Thyroid gland (tissue), 4 donors: ENCODE results near the gene SMPD1. TPM values are rescaled to one million over a fixed set of nuclear protein-coding genes. Genes with fewer than 3 reads are reported as not detected.
A peak's percentile ranks its signal among the peaks of the same experiment; 100 is the strongest.

Experiments
- DNase-seq, 2 donors: peaks; one replicate each; pipeline ENCODE4 v3.0.0-alpha.2; 2019
- H3K27ac ChIP-seq, 3 donors: fragments of 200-600 bp; sonication (generic); 1 replicate in 2 of 3; 2 replicates in 1 of 3; pipeline ENCODE4 v1.5.1; 2016 to 2019; ENCODE audit warnings: mild to moderate bottlenecking in 1 of 3, moderate library complexity in 1 of 3
- H3K27me3 ChIP-seq: fragments of 200-600 bp; sonication (generic); one replicate; pipeline ENCODE4 v1.5.1; 2019
- H3K36me3 ChIP-seq, 2 donors: fragments of 200-600 bp; sonication (generic); one replicate each; pipeline ENCODE4 v1.5.1; 2016 to 2019
- H3K4me1 ChIP-seq, 2 donors: fragments of 200-600 bp; sonication (generic); one replicate each; pipeline ENCODE4 v1.5.1; 2017 to 2019
- H3K4me3 ChIP-seq, 3 donors: fragments of 200-600 bp; sonication (generic); replicated peaks in 1 of 3; 1 replicate in 2 of 3; 2 replicates in 1 of 3; pipeline ENCODE4 v1.5.1; 2016; ENCODE audit warnings: mild to moderate bottlenecking in 1 of 3
- H3K9me3 ChIP-seq: fragments of 200-600 bp; sonication (generic); one replicate; pipeline ENCODE4 v1.5.1; 2017
- POLR2A ChIP-seq, 2 donors: fragments of 450-650 bp; IDR thresholded peaks; one replicate each; pipeline ENCODE4 v1.6.1; 2017; ENCODE audit warnings: antibody characterized with exemption in 2 of 2, mild to moderate bottlenecking in 2 of 2, moderate library complexity in 1 of 2
- WGBS, 2 donors: methylation state at CpG; one replicate each; pipeline ENCODE4 v1.1.5; 2017; 5-methylcytosine and 5-hydroxymethylcytosine counted together
- intact Hi-C: fragments of 100-400 bp; cut with DNase I; formaldehyde crosslinking; loops from one replicate; pipeline ENCODE4 v1.15.1; 2023
- total RNA-seq, 4 donors: library from RNA; depleted of rRNA; stranded (reverse); fragments of >200 nt; gene quantifications; one replicate each; pipeline ENCODE4 v1.2.3, GENCODE V29; 2016
- TF ChIP-seq, protein P1 (sequence below), 6 experiments: fragments of 200-600 bp in 3 of 6; fragments of 450-650 bp in 3 of 6; sonication (generic) in 3 of 6; IDR thresholded peaks; one replicate each; pipeline ENCODE4 v1.5.1; 2016 to 2019; ENCODE audit warnings: antibody characterized with exemption in 6 of 6, mild to moderate bottlenecking in 2 of 6, inconsistent platforms in 1 of 6, moderate library complexity in 1 of 6

The SMPD1 gene
- total RNA-seq, 4 donors from 2014 or later, result 39.6 to 82.4 (median 57.6) TPM

DNA sequence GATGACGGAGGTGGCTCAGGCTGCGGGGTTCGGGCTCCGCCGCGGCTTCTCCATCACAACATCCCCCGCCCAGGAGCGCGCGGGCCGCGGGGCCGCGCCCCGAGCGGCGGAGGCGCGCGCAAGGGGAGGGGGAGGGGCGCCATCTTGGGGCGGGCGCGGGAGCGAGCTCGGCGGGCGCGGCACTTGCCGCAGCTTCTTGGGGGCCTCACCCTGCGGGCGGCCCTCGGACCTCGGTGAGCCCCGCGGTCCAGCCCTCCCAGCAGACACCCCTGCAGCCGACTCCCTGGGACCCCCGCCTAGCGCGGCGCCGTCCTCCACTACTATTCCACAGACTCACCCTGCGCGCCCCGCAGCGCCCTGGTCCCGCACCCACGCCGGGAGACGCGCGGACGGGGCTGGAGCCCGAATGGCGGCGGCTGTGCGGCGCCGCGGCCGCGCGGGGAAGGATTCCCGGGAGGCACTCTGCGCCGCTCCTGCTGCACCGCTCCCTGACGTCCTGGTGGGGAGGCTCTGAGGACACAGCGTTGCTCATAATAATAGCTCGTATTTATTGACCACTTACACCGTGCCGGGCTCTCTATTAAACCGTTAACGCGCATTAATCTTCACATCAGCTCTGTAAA, 28.8 kb downstream of the SMPD1 start, which contains the start of gene APBB1:
TSS of gene APBB1 (minus strand) at position 86 of the 623 bp plus-strand sequence. CDS start 7,747 bp downstream, outside the sequence.
- TF ChIP-seq, protein P1, sequence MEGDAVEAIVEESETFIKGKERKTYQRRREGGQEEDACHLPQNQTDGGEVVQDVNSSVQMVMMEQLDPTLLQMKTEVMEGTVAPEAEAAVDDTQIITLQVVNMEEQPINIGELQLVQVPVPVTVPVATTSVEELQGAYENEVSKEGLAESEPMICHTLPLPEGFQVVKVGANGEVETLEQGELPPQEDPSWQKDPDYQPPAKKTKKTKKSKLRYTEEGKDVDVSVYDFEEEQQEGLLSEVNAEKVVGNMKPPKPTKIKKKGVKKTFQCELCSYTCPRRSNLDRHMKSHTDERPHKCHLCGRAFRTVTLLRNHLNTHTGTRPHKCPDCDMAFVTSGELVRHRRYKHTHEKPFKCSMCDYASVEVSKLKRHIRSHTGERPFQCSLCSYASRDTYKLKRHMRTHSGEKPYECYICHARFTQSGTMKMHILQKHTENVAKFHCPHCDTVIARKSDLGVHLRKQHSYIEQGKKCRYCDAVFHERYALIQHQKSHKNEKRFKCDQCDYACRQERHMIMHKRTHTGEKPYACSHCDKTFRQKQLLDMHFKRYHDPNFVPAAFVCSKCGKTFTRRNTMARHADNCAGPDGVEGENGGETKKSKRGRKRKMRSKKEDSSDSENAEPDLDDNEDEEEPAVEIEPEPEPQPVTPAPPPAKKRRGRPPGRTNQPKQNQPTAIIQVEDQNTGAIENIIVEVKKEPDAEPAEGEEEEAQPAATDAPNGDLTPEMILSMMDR (IDR thresholded peaks at IDR 0.05), result peak in 2 of 6 experiments; percentile 9 to 32
- TF ChIP-seq POLR2A (IDR thresholded peaks at IDR 0.05), result peak in 1 of 2 donors; percentile 54
- peak within 1 kb of the TSS; percentile 72 to 87 (median 86) for H3K27ac ChIP-seq
- WGBS, 2 donors, result 0% methylated on average over 11 to 21 of the region's 75 CpGs
- H3K4me3 ChIP-seq, result peak within 1 kb of the TSS; percentile 64 to 88 (median 74)
- DNase-seq, result peak; percentile 52 to 58
- no peaks in the 10 kb centered on the region for H3K36me3 ChIP-seq
- peaks cover 4 to 7% of the 10 kb centered on the region in 2 donors for H3K4me1 ChIP-seq
- no peaks in the 10 kb centered on the region for H3K27me3 ChIP-seq
- intact Hi-C loops, result no loop called here
- H3K9me3 ChIP-seq, result no peaks in the 10 kb centered on the region

DNA sequence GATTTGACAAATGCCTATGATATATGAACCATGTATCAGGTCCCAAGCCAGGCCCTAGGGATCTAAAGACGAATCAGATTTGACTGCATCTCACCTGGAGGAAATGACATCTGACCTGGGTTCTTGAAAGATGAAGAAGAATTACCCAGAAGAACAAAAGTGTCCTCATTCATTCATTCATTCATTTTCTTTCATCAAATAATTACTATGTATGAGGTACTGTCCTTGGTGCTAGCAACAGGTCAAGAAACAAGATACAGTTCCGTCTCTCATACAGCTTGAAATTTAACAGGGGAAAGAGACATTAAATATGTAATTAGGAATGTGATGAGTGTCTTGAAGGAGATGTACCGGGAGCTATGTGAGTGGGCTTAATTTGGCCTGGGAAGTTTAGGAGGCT, 30.4 kb downstream of the SMPD1 start:
- Histone ChIP-seq H3K4me3 (no peak overlapping the region), H3K36me3 (no peaks in the 10 kb centered on the region), H3K27me3 (no peaks in the 10 kb centered on the region), H3K4me1 (peaks cover 4 to 7% of the 10 kb centered on the region in 2 donors), H3K27ac (no peak overlapping the region), H3K9me3 (no peaks in the 10 kb centered on the region)
- WGBS, 2 donors, result 92 to 98% methylated on average over 3 of the region's 3 CpGs
- no peak for DNase-seq
- TF ChIP-seq, protein P1 (IDR thresholded peaks at IDR 0.05), result no peak
- no peak for TF ChIP-seq POLR2A (IDR thresholded peaks at IDR 0.05)
- intact Hi-C loops, result no loop called here

DNA sequence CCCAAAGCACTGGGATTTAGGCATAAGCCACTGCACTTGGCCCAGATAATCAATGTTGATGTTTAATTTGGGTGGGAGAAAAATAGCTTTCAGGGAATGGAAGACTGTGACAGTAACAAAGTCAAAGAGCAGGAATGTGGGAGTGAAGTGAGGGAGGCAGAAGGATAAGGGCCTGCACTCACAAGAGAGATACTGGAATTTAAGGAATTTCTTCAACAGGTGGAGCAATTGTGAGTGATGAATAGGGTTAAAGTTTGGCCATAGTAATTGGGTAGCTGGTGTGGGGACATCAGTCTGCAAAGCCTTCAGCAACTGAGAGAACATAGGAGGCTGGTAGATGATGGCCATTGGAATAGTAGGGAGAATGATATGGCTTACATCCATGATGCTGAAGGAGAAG, 37.2 kb downstream of the SMPD1 start:
- H3K27ac ChIP-seq, result no peak overlapping the region
- TF ChIP-seq POLR2A (IDR thresholded peaks at IDR 0.05), result no peak
- TF ChIP-seq, protein P1 (IDR thresholded peaks at IDR 0.05), result no peak

DNA sequence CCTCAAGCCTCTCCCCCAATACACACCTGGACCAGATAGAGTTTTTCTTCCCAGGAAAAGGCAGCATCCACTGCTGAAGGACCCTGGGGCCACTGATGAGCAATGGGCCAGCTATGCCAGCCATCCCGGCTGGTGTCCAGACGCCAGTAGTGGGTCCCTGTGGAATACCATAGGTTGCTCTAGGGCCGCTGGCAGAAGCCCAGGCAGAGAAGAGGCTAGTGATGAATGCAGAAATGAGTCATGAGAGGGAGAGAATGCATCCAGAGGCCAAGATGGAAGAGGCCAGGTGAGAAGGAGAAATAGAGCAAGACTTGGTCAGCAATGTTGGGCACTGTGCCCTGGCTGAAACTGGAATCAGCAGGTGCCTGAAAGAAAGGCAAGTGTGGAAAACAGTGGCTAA, 41.6 kb downstream of the SMPD1 start:
- Histone ChIP-seq H3K4me1 (no peaks in the 10 kb centered on the region), H3K27ac (no peak overlapping the region), H3K27me3 (no peaks in the 10 kb centered on the region), H3K4me3 (no peak overlapping the region), H3K9me3 (no peaks in the 10 kb centered on the region), H3K36me3 (no peaks in the 10 kb centered on the region)
- intact Hi-C loops, result no loop called here
- TF ChIP-seq, protein P1 (IDR thresholded peaks at IDR 0.05), result no peak
- TF ChIP-seq POLR2A (IDR thresholded peaks at IDR 0.05), result no peak
- no peak for DNase-seq
- WGBS, 2 donors, result 77 to 94% methylated on average over 3 of the region's 3 CpGs

More for the DNA sequence above, 37.2 kb downstream of the SMPD1 start:
- intact Hi-C loops, result no loop called here
- Histone ChIP-seq H3K27me3 (no peaks in the 10 kb centered on the region), H3K36me3 (no peaks in the 10 kb centered on the region), H3K4me1 (no peaks in the 10 kb centered on the region), H3K4me3 (no peak overlapping the region), H3K9me3 (no peaks in the 10 kb centered on the region)
- DNase-seq, result no peak

DNA sequence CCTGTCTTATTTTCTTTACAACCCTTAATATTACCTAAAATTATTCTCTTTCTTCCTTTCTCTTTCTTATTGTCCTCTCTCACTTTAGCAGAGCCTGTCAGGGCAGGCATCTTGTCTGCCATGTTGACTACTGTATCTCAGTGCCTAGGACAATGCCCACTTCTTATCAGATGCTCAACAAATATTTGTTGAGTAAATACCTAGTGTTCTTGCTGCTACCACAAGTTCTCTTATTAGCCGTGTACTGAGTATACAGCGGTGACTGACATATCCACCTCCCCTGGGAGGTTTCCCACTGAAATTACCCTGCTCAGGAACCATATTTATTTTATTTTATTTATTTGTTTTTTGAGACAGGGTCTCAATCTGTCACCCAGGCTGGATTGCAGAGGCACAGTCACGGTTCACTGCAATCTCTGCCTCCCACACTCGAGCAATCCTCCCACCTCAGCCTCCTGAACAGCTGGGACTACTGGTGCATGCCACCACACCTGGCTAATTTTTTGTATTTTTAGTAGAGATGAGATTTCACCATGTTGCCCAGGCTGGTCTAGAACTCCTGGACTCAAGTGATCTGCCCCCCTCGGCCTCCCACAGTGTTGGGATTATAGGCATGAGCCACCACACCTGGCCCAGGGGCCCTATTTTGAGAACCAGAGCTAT, 43.9 kb downstream of the SMPD1 start:
- Histone ChIP-seq H3K27me3 (no peaks in the 10 kb centered on the region), H3K4me1 (no peaks in the 10 kb centered on the region), H3K9me3 (no peaks in the 10 kb centered on the region), H3K36me3 (no peaks in the 10 kb centered on the region), H3K4me3 (no peak overlapping the region), H3K27ac (no peak overlapping the region)
- intact Hi-C loops, result no loop called here
- TF ChIP-seq POLR2A (IDR thresholded peaks at IDR 0.05), result no peak
- TF ChIP-seq, protein P1 (IDR thresholded peaks at IDR 0.05), result no peak
- 54 to 56% methylated on average over 5 of the region's 5 CpGs for WGBS, 2 donors
- DNase-seq, result no peak
